Gastrocnemius medialis (tissue), 4 donors: ENCODE data around the gene FGFR3.

Experiments used
- CTCF ChIP-seq, 5 experiments: fragments of 450-650 bp in 3 of 5; fragments of 200-600 bp in 2 of 5; sonication (generic) in 2 of 5; IDR thresholded peaks in 4 of 5; conservative IDR thresholded peaks in 1 of 5; 1 replicate in 4 of 5; 2 replicates in 1 of 5; pipeline ENCODE4 v1.5.1; 2016 to 2019; ENCODE audit warnings: antibody characterized with exemption in 5 of 5, mild to moderate bottlenecking in 3 of 5, moderate library complexity in 3 of 5
- POLR2A ChIP-seq, 2 donors: fragments of 450-650 bp; IDR thresholded peaks; one replicate each; pipeline ENCODE4 v1.6.1; 2017; ENCODE audit warnings: antibody characterized with exemption in 2 of 2, mild to moderate bottlenecking in 2 of 2, moderate library complexity in 2 of 2

- TF ChIP-seq POLR2A (IDR thresholded peaks at IDR 0.05) (no peak), CTCF (IDR thresholded peaks at IDR 0.05 in 4 of 5, conservative IDR thresholded peaks at IDR 0.05 in 1 of 5) (no peak)
These were observed 46.2 kb downstream of the FGFR3 start for GRCh38 chr4:1839282-1839681.
